IMR-90 (cell line): ENCODE measurements around the gene NLRX1. TPM values are rescaled to one million over a fixed set of nuclear protein-coding genes. Genes with fewer than 3 reads are reported as not detected.
A peak's percentile ranks its signal among the peaks of the same experiment; 100 is the strongest.
"Not testable (repeated sequence)": the region's sequence is repeated elsewhere in the genome, so short reads cannot be mapped to it uniquely, and the experiment has no call there.

Experiments used
- ATAC-seq: fragments of 200-7000 bp; cut with Tn5 transposase; 2 replicates; pipeline ENCODE4 v1.9.1; 2020; ENCODE audit warnings: low read depth, mild to moderate bottlenecking, moderate library complexity
- BruUV-seq: library from RNA; stranded (reverse); fragments of 400-500 nt; replicated peaks from 2 replicates; lab custom pipeline; 2021; lab: Mats Ljungman, UMichigan
- CTCF ChIA-PET: fragments of 300-600 bp; formaldehyde crosslinking; extraction: SDS; loops from one replicate; lab custom pipeline; 2021; ENCODE audit warnings: antibody characterized with exemption; lab: Yijun Ruan, JAX
- POLR2A ChIA-PET: fragments of 300-600 bp; sonication (Branson Sonifier 250); formaldehyde crosslinking; loops from one replicate; lab custom pipeline; 2022; ENCODE audit warnings: antibody characterized with exemption; ENCODE audit not compliant: unreplicated experiment; lab: Charles Lee
- DNase-seq: peaks from one replicate; pipeline ENCODE4 v3.0.0; 2013
- H2AFZ ChIP-seq: replicated peaks from 2 replicates; pipeline ENCODE3; 2013; ENCODE audit warnings: low read length, mild to moderate bottlenecking; ENCODE audit not compliant: poor library complexity
- H2AK5ac ChIP-seq: 2 replicates; pipeline ENCODE4 v1.6.1; 2013; ENCODE audit warnings: low read depth, low read length, inconsistent platforms
- H2AK9ac ChIP-seq: replicated peaks from 2 replicates; pipeline ENCODE3; 2013; ENCODE audit warnings: mild to moderate bottlenecking, low read depth, low read length, moderate library complexity; ENCODE audit not compliant: poor library complexity
- H2BK120ac ChIP-seq: 2 replicates; pipeline ENCODE4 v1.6.1; 2013; ENCODE audit warnings: low read depth, low read length, inconsistent platforms
- H2BK15ac ChIP-seq: 3 replicates; pipeline ENCODE4 v1.6.1; 2013; ENCODE audit warnings: low read depth, low read length, inconsistent platforms
- H2BK20ac ChIP-seq: 2 replicates; pipeline ENCODE4 v1.6.1; 2013; ENCODE audit warnings: low read depth, mild to moderate bottlenecking, inconsistent platforms, low read length, moderate library complexity
- H2BK5ac ChIP-seq: 2 replicates; pipeline ENCODE4 v1.6.1; 2013; ENCODE audit warnings: mild to moderate bottlenecking, low read depth, low read length, inconsistent platforms; ENCODE audit not compliant: poor library complexity, severe bottlenecking
- H3K14ac ChIP-seq: replicated peaks from 2 replicates; pipeline ENCODE4 v1.6.1; 2013; ENCODE audit warnings: low read depth, low read length, inconsistent platforms
- H3K18ac ChIP-seq: 2 replicates; pipeline ENCODE4 v1.6.1; 2013; ENCODE audit warnings: low read depth, low read length, control low read depth
- H3K23ac ChIP-seq: 2 replicates; pipeline ENCODE4 v1.6.1; 2013; ENCODE audit warnings: low read depth, low read length, inconsistent platforms
- H3K27ac ChIP-seq: 2 replicates; pipeline ENCODE4 v1.5.1; 2013; ENCODE audit warnings: mild to moderate bottlenecking, control low read depth, low read length; ENCODE audit not compliant: insufficient read depth
- H3K27me3 ChIP-seq: 2 replicates; pipeline ENCODE4 v1.6.1; 2013; ENCODE audit warnings: low read length; ENCODE audit not compliant: control insufficient read depth, insufficient read depth
- H3K36me3 ChIP-seq: 2 replicates; pipeline ENCODE4 v1.6.1; 2013; ENCODE audit warnings: low read length, mixed read lengths; ENCODE audit not compliant: control insufficient read depth, insufficient read depth
- H3K4ac ChIP-seq: 2 replicates; pipeline ENCODE4 v1.6.1; 2013; ENCODE audit warnings: low read depth, low read length, inconsistent platforms
- H3K4me1 ChIP-seq: 2 replicates; pipeline ENCODE4 v1.6.1; 2013; ENCODE audit warnings: low read length, mixed read lengths; ENCODE audit not compliant: control insufficient read depth, insufficient read depth
- H3K4me2 ChIP-seq: 2 replicates; pipeline ENCODE4 v1.6.1; 2013; ENCODE audit warnings: low read depth, mild to moderate bottlenecking, control low read depth, low read length, moderate library complexity
- H3K4me3 ChIP-seq: 2 replicates; pipeline ENCODE4 v1.5.1; 2013; ENCODE audit warnings: low read depth, mild to moderate bottlenecking, control low read depth, low read length, moderate library complexity; ENCODE audit not compliant: insufficient read depth
- H3K56ac ChIP-seq: 2 replicates; pipeline ENCODE4 v1.6.1; 2013; ENCODE audit warnings: low read length, inconsistent platforms; ENCODE audit not compliant: insufficient read depth; ENCODE audit errors: extremely low read depth
- H3K79me1 ChIP-seq, 2 experiments: 2 replicates each; pipeline ENCODE4 v1.6.1; 2013; ENCODE audit warnings: low read length in 2 of 2, inconsistent platforms in 1 of 2, low read depth in 1 of 2
- H3K9ac ChIP-seq: 2 replicates; pipeline ENCODE4 v1.6.1; 2013; ENCODE audit warnings: low read depth, low read length, control low read depth
- H3K9me1 ChIP-seq: 2 replicates; pipeline ENCODE4 v1.6.1; 2013; ENCODE audit warnings: low read length, inconsistent platforms; ENCODE audit not compliant: insufficient read depth
- H3K9me3 ChIP-seq: 2 replicates; pipeline ENCODE4 v1.6.1; 2013; ENCODE audit warnings: low read length; ENCODE audit not compliant: control insufficient read depth, insufficient read depth
- H4K20me1 ChIP-seq: 2 replicates; pipeline ENCODE4 v1.6.1; 2013; ENCODE audit warnings: low read length, inconsistent platforms; ENCODE audit not compliant: insufficient read depth
- H4K5ac ChIP-seq: 2 replicates; pipeline ENCODE4 v1.6.1; 2013; ENCODE audit warnings: mild to moderate bottlenecking, low read depth, low read length, control low read depth
- H4K8ac ChIP-seq, 2 experiments: 2 replicates each; pipeline ENCODE4 v1.6.1; 2013; ENCODE audit warnings: low read depth in 2 of 2, low read length in 2 of 2, control low read depth in 1 of 2, inconsistent platforms in 1 of 2
- H4K91ac ChIP-seq: 2 replicates; pipeline ENCODE4 v1.6.1; 2013; ENCODE audit warnings: low read depth, low read length, inconsistent platforms; ENCODE audit not compliant: insufficient read depth
- WGBS, 2 experiments: methylation state at CpG; one replicate each; pipeline versions ENCODE4 v1.1.5 to v1.1.7; 2013; ENCODE audit warnings: missing lambda C conversion rate in 2 of 2; ENCODE audit not compliant: insufficient read length in 1 of 2; ENCODE audit errors: extremely low coverage in 2 of 2; 5-methylcytosine and 5-hydroxymethylcytosine counted together
- dilution Hi-C: fragments of 300-500 bp; cut with HindIII; formaldehyde crosslinking; loops from one replicate; pipeline ENCODE4 v1.14.3; 2018; ENCODE audit warnings: low sequenced_read_pairs; ENCODE audit not compliant: unreplicated experiment
- in situ Hi-C: fragments of 300-500 bp; cut with MboI; formaldehyde crosslinking; loops from 3 replicates; pipeline ENCODE4 v1.14.3; 2019; ENCODE audit warnings: low sequenced_read_pairs, inconsistent platforms, mixed read lengths
- intact Hi-C: fragments of 100-400 bp; cut with micrococcal nuclease; formaldehyde crosslinking; loops from 2 replicates; pipeline ENCODE4 v1.10.0; 2022
- polyA plus RNA-seq, 3 experiments: library from polyadenylated mRNA; depleted of rRNA; stranded (reverse); fragments of >200 nt; gene quantifications; 2 replicates each; pipeline ENCODE4 v1.2.3, GENCODE V29; 2012; ENCODE audit warnings: low replicate concordance in 1 of 3
- total RNA-seq: library from RNA; depleted of rRNA; stranded (reverse); fragments of >200 nt; gene quantifications from 2 replicates; pipeline ENCODE4 v1.2.3, GENCODE V29; 2012

The NLRX1 gene
- total and polyA plus RNA-seq, 2 of the 4 experiments (the other 2 are of a cell fraction): 3.0 to 4.9 TPM

DNA sequence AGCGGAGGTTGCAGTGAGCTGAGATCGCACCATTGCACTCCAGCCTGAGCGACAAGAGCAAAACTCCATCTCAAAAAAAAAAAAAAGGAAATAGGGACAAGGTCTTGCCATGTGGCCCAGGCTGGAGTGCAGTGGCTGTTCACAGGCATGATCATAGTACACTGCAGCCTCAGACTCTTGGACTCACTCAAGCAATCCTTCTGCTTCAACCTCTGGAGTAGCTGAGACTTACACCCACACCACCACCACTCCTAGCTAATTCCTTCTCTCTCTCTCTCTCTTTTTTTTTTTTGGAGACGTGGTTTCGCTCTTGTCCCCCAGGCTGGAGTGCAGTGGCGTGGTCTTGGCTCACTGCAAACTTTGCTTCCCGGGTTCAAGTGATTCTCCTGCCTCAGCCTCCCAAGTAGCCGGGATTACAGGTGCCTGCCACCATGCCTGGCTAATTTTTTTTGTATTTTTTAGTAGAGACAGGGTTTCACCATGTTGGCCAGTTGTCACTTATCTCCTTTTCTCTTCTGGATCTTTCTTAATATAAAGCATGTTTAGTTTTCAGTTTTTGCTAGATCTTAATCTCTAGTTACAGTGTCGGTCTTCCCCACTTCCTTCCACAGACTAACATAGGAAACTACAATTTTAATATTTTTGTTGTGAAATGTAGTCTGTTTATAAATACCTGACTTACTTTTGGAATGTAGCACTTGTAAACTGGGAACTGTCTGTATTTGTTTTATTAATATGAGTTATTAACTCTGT is 60.2 kb downstream of the NLRX1 start:
- intact Hi-C loops, H3K9ac ChIP-seq: not testable (repeated sequence)
- CTCF ChIA-PET: interaction anchor here (0.6 to 1.0 kb wide), 2 partner anchors 18 to 21 kb away, joined by 3 to 4 read pairs; no protein-coding TSS in a partner anchor

More for the DNA sequence above, 60.2 kb downstream of the NLRX1 start:
- DNase-seq, H2BK5ac ChIP-seq, H3K23ac ChIP-seq, H3K18ac ChIP-seq, H3K56ac ChIP-seq, H3K9me1 ChIP-seq, H2AFZ ChIP-seq, POLR2A ChIA-PET, H2BK15ac ChIP-seq, H3K27me3 ChIP-seq, H3K9me3 ChIP-seq, H3K4me1 ChIP-seq, H2BK20ac ChIP-seq, H2AK5ac ChIP-seq, in situ Hi-C loops, H3K4me3 ChIP-seq, H2AK9ac ChIP-seq, H4K8ac ChIP-seq, H4K91ac ChIP-seq, H4K5ac ChIP-seq, dilution Hi-C loops, H3K27ac ChIP-seq, H3K4me2 ChIP-seq, BruUV-seq, H2BK120ac ChIP-seq, H3K36me3 ChIP-seq: not testable (repeated sequence)
- peaks cover 10% of the 10 kb centered on the region; the same call in 1 of the 2 replicates for H4K20me1 ChIP-seq
- peak overlapping the region; percentile 37; the same call in 1 of the 2 replicates for H3K14ac ChIP-seq
- WGBS, 2 experiments: 80% methylated on average over 1 of the region's 9 CpGs; no CpG with 5 or more reads in 1 of the 2 experiments
- H3K79me1 ChIP-seq: peaks cover 11 to 75% of the 10 kb centered on the region in 2 experiments; a peak in 3 of 4 replicates
- ATAC-seq: peak; percentile 14; the same call in 1 of the 2 replicates
- peak overlapping the region; percentile 27; the same call in 1 of the 2 replicates for H3K4ac ChIP-seq
